A549 (cell line): ENCODE data around the gene PTPA. TPM values are rescaled to one million over a fixed set of nuclear protein-coding genes. Genes with fewer than 3 reads are reported as not detected.

Source experiments
- ATAC-seq, 2 experiments: fragments of 200-7000 bp in 1 of 2; fragments of >200 bp in 1 of 2; cut with Nextera tagmentation in 1 of 2; cut with Tn5 transposase in 1 of 2; 3 replicates each; pipeline versions ENCODE4 v1.8.0 to v1.9.1; 2018 to 2020; ENCODE audit warnings: mild to moderate bottlenecking in 1 of 2, moderate library complexity in 1 of 2
- CTCF ChIA-PET: fragments of 300-600 bp; sonication (Branson Sonifier 250); formaldehyde crosslinking; extraction: SDS; loops from one replicate; lab custom pipeline; 2021; ENCODE audit warnings: antibody characterized with exemption, inconsistent platforms; lab: Yijun Ruan, JAX
- POLR2A ChIA-PET: fragments of 350-600 bp; formaldehyde crosslinking; extraction: SDS; loops from one replicate; lab custom pipeline; 2021; ENCODE audit warnings: antibody characterized with exemption, inconsistent platforms; lab: Yijun Ruan, JAX
- DNase-seq, 2 experiments: peaks; one replicate each; pipeline versions ENCODE4 v3.0.0 to v3.0.0-alpha.2; 2011 to 2016; ENCODE audit warnings: low read depth in 1 of 2, low spot score in 1 of 2
- FAIRE-seq: peaks from 2 replicates; lab custom pipeline; 2011; peaks lifted over from hg19 to GRCh38; lab: Jason Lieb, UNC
- H3K27ac ChIP-seq, 2 experiments: fragments of >200 bp; sonication (Bioruptor Twin); formaldehyde crosslinking; 3 replicates each; pipeline ENCODE4 v1.5.1; 2016 to 2017
- H3K4me1 ChIP-seq: fragments of >200 bp; sonication (Bioruptor Twin); formaldehyde crosslinking; 3 replicates; pipeline ENCODE4 v1.6.1; 2016
- H3K4me2 ChIP-seq: fragments of >200 bp; sonication (Bioruptor Twin); formaldehyde crosslinking; 3 replicates; pipeline ENCODE4 v1.6.1; 2016
- H3K4me3 ChIP-seq: fragments of >200 bp; sonication (Bioruptor Twin); formaldehyde crosslinking; 3 replicates; pipeline ENCODE4 v1.5.1; 2016
- H3K9me3 ChIP-seq: fragments of >200 bp; sonication (Bioruptor Twin); formaldehyde crosslinking; 3 replicates; pipeline ENCODE4 v1.6.1; 2016
- ATOH8 ChIP-seq: fragments of 250-450 bp; sonication (Bioruptor Pico); IDR thresholded peaks from 2 replicates; pipeline ENCODE4 v1.5.0; 2020; ENCODE audit warnings: low read depth, mild to moderate bottlenecking, moderate library complexity
- CHD2 ChIP-seq: fragments of 150-350 bp; IDR thresholded peaks from 2 replicates; pipeline ENCODE4 v1.6.1; 2014; ENCODE audit warnings: low read length; ENCODE audit not compliant: partially characterized antibody
- FOXS1 ChIP-seq: fragments of 250-450 bp; sonication (Bioruptor Pico); IDR thresholded peaks from 2 replicates; pipeline ENCODE4 v1.5.0; 2020; ENCODE audit warnings: mild to moderate bottlenecking, moderate library complexity
- HEYL ChIP-seq: fragments of 250-450 bp; sonication (Bioruptor Pico); IDR thresholded peaks from 2 replicates; pipeline ENCODE4 v1.8.0; 2021; ENCODE audit warnings: mild to moderate bottlenecking, moderate library complexity
- JUN ChIP-seq, 2 experiments: fragments of >200 bp; sonication (Bioruptor Twin); formaldehyde crosslinking; IDR thresholded peaks; 2 replicates in 1 of 2; 3 replicates in 1 of 2; pipeline ENCODE4 v1.6.1; 2016 to 2017
- KDM1A ChIP-seq: fragments of 200-600 bp; sonication (generic); IDR thresholded peaks from 2 replicates; pipeline ENCODE4 v1.6.1; 2016; ENCODE audit warnings: low read depth, mild to moderate bottlenecking
- MAFK ChIP-seq: fragments of 450-650 bp; IDR thresholded peaks from 2 replicates; pipeline ENCODE4 v1.6.1; 2014; ENCODE audit not compliant: partially characterized antibody
- NFE2L2 ChIP-seq: fragments of 150-350 bp; conservative IDR thresholded peaks from 2 replicates; pipeline ENCODE4 v1.6.1; 2014; ENCODE audit warnings: low read length
- NPAS2 ChIP-seq: fragments of 250-450 bp; sonication (Bioruptor Pico); IDR thresholded peaks from 2 replicates; pipeline ENCODE4 v1.8.0; 2022; ENCODE audit warnings: mild to moderate bottlenecking, moderate library complexity, borderline replicate concordance
- POLR2A ChIP-seq: IDR thresholded peaks from 2 replicates; pipeline ENCODE4 v1.6.1; 2012; ENCODE audit warnings: mild to moderate bottlenecking, low read length
- POLR2AphosphoS2 ChIP-seq: conservative IDR thresholded peaks from 2 replicates; pipeline ENCODE4 v1.6.1; 2012; ENCODE audit warnings: low read length, improper control_type of control experiment, inconsistent platforms
- SMC3 ChIP-seq: fragments of >200 bp; sonication (Bioruptor Twin); formaldehyde crosslinking; IDR thresholded peaks from 3 replicates; pipeline ENCODE4 v1.6.1; 2018; ENCODE audit warnings: inconsistent platforms
- TP53 ChIP-seq: fragments of 250-450 bp; sonication (Bioruptor Pico); IDR thresholded peaks from 2 replicates; pipeline ENCODE4 v1.5.0; 2021; ENCODE audit warnings: mild to moderate bottlenecking, moderate library complexity
- ZNF302 ChIP-seq: fragments of 250-450 bp; sonication (Bioruptor Pico); IDR thresholded peaks from 2 replicates; pipeline ENCODE4 v1.9.0; 2021; ENCODE audit warnings: inconsistent platforms, mild to moderate bottlenecking, moderate library complexity
- WGBS: methylation state at CpG from one replicate; pipeline ENCODE4 v1.1.6; 2017; ENCODE audit errors: missing lambda C conversion rate; 5-methylcytosine and 5-hydroxymethylcytosine counted together
- polyA plus RNA-seq, 4 experiments: library from polyadenylated mRNA; depleted of rRNA in 3 of 4; stranded (reverse); fragments of >200 nt; fragmentation: RNase III in 1 of 4; extraction: RNeasy Plus Mini Kit Qiagen cat#74134 plus additional on column Dnase treatment in 1 of 4; gene quantifications; 2 replicates in 3 of 4; 3 replicates in 1 of 4; pipeline ENCODE4 v1.2.3, GENCODE V29; 2011 to 2017
- TF ChIP-seq, protein P1 (sequence below): IDR thresholded peaks from 2 replicates; pipeline ENCODE4 v1.6.1; 2012
- TF ChIP-seq, protein P2 (sequence below): fragments of >200 bp; sonication (Bioruptor Twin); formaldehyde crosslinking; IDR thresholded peaks from 3 replicates; pipeline ENCODE4 v1.6.1; 2016
- TF ChIP-seq, protein P3 (sequence below): fragments of 150-350 bp; IDR thresholded peaks from 2 replicates; pipeline ENCODE4 v1.6.1; 2014; ENCODE audit warnings: low read depth, mild to moderate bottlenecking, low read length
- TF ChIP-seq, protein P4 (sequence below): fragments of 200-600 bp; sonication (generic); IDR thresholded peaks from 2 replicates; pipeline ENCODE4 v1.6.1; 2016; ENCODE audit warnings: antibody characterized with exemption, mild to moderate bottlenecking, moderate library complexity
- TF ChIP-seq, protein P5 (sequence below): fragments of 250-450 bp; sonication (Bioruptor Pico); IDR thresholded peaks from 2 replicates; pipeline ENCODE4 v1.5.0; 2021; ENCODE audit warnings: mild to moderate bottlenecking, moderate library complexity, borderline replicate concordance

PTPA gene
- polyA plus RNA-seq, 2 of the 4 experiments (the other 2 are of a cell fraction) = 140 to 161 TPM

DNA sequence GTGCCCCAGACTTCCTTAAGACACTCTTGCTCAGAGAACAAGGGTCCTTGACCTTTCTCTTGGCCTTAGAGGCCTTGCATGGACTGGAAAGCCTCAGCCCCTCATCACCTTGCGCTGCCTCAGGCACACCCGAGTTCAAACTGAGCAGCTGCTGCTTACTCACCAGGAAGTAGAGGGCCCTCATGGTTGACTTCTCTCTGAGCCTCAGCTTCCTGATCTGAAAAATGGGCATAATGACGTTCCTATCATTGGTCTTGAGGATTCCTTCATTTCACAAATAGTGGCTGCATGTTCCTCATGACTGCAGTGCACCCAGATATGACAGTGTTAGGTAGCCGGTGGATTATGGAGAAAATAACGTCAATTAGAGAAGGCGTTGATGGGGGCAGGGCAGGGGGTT lies 38.2 kb downstream of the PTPA start:
- peaks cover 20% of the 10 kb centered on the region for H3K4me1 ChIP-seq
- TF ChIP-seq POLR2AphosphoS2 = no peak
- TF ChIP-seq KDM1A = peak; percentile 55; the same call in 1 of the 2 replicates
- 89% methylated on average over 6 of the region's 6 CpGs for WGBS
- ChIA-PET CTCF (interaction anchor here (4.9 to 38.0 kb wide), 3 partner anchors 8 to 475 kb away, joined by 16 to 1029 read pairs (median 1029); partner anchors contain the start of gene IER5L), POLR2A (no interaction called here)
- H3K4me2 ChIP-seq = no peak overlapping the region
- FAIRE-seq (no peak), ATAC-seq (no peak), DNase-seq (no peak)
- no peak overlapping the region for H3K4me3 ChIP-seq
- H3K27ac ChIP-seq = no peak overlapping the region
- H3K9me3 ChIP-seq = no peaks in the 10 kb centered on the region

- POLR2A ChIA-PET = no interaction called here
- CTCF ChIA-PET = interaction anchor here (4.9 to 38.0 kb wide), 3 partner anchors 9 to 474 kb away, joined by 16 to 1029 read pairs (median 1029); partner anchors contain the start of gene IER5L
- Histone ChIP-seq H3K9me3 (no peaks in the 10 kb centered on the region), H3K4me1 (peaks cover 15% of the 10 kb centered on the region), H3K4me2 (no peak overlapping the region), H3K4me3 (no peak overlapping the region), H3K27ac (no peak overlapping the region)
- ATAC-seq = no peak
- WGBS = 98% methylated on average over 9 of the region's 10 CpGs
- no peak for FAIRE-seq
- DNase-seq = no peak
- TF ChIP-seq POLR2AphosphoS2 (no peak), ATOH8 (CRISPR knock-in tag) (no peak), FOXS1 (CRISPR knock-in tag) (no peak), TP53 (CRISPR knock-in tag) (no peak), JUN (IDR thresholded peaks at IDR 0.05) (no peak), NFE2L2 (no peak), POLR2A (no peak), CHD2 (no peak), SMC3 (no peak), HEYL (CRISPR knock-in tag) (no peak), ZNF302 (CRISPR knock-in tag) (no peak), MAFK (no peak), NPAS2 (CRISPR knock-in tag) (no peak)
- TF ChIP-seq, protein P1, sequence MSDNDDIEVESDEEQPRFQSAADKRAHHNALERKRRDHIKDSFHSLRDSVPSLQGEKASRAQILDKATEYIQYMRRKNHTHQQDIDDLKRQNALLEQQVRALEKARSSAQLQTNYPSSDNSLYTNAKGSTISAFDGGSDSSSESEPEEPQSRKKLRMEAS = no peak
- TF ChIP-seq, protein P2, sequence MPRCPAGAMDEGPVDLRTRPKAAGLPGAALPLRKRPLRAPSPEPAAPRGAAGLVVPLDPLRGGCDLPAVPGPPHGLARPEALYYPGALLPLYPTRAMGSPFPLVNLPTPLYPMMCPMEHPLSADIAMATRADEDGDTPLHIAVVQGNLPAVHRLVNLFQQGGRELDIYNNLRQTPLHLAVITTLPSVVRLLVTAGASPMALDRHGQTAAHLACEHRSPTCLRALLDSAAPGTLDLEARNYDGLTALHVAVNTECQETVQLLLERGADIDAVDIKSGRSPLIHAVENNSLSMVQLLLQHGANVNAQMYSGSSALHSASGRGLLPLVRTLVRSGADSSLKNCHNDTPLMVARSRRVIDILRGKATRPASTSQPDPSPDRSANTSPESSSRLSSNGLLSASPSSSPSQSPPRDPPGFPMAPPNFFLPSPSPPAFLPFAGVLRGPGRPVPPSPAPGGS = no peak
- TF ChIP-seq, protein P3, sequence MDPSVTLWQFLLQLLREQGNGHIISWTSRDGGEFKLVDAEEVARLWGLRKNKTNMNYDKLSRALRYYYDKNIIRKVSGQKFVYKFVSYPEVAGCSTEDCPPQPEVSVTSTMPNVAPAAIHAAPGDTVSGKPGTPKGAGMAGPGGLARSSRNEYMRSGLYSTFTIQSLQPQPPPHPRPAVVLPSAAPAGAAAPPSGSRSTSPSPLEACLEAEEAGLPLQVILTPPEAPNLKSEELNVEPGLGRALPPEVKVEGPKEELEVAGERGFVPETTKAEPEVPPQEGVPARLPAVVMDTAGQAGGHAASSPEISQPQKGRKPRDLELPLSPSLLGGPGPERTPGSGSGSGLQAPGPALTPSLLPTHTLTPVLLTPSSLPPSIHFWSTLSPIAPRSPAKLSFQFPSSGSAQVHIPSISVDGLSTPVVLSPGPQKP = no peak
- TF ChIP-seq, protein P4, sequence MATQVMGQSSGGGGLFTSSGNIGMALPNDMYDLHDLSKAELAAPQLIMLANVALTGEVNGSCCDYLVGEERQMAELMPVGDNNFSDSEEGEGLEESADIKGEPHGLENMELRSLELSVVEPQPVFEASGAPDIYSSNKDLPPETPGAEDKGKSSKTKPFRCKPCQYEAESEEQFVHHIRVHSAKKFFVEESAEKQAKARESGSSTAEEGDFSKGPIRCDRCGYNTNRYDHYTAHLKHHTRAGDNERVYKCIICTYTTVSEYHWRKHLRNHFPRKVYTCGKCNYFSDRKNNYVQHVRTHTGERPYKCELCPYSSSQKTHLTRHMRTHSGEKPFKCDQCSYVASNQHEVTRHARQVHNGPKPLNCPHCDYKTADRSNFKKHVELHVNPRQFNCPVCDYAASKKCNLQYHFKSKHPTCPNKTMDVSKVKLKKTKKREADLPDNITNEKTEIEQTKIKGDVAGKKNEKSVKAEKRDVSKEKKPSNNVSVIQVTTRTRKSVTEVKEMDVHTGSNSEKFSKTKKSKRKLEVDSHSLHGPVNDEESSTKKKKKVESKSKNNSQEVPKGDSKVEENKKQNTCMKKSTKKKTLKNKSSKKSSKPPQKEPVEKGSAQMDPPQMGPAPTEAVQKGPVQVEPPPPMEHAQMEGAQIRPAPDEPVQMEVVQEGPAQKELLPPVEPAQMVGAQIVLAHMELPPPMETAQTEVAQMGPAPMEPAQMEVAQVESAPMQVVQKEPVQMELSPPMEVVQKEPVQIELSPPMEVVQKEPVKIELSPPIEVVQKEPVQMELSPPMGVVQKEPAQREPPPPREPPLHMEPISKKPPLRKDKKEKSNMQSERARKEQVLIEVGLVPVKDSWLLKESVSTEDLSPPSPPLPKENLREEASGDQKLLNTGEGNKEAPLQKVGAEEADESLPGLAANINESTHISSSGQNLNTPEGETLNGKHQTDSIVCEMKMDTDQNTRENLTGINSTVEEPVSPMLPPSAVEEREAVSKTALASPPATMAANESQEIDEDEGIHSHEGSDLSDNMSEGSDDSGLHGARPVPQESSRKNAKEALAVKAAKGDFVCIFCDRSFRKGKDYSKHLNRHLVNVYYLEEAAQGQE = no peak
- TF ChIP-seq, protein P5, sequence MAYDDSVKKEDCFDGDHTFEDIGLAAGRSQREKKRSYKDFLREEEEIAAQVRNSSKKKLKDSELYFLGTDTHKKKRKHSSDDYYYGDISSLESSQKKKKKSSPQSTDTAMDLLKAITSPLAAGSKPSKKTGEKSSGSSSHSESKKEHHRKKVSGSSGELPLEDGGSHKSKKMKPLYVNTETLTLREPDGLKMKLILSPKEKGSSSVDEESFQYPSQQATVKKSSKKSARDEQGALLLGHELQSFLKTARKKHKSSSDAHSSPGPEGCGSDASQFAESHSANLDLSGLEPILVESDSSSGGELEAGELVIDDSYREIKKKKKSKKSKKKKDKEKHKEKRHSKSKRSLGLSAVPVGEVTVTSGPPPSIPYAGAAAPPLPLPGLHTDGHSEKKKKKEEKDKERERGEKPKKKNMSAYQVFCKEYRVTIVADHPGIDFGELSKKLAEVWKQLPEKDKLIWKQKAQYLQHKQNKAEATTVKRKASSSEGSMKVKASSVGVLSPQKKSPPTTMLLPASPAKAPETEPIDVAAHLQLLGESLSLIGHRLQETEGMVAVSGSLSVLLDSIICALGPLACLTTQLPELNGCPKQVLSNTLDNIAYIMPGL (CRISPR knock-in tag) = no peak
Observed at GRCh38 chr9:129150122-129150521, 38.9 kb downstream of the PTPA start.
